NCI-H1105 treated with DMSO at 0.1 percent for 48 hours (cell line): ENCODE data around the gene ANKRD55.
"Not testable (repeated sequence)": the region's sequence is repeated elsewhere in the genome, so short reads cannot be mapped to it uniquely, and the experiment has no call there.

Experiments used
- DNase-seq: peaks from one replicate; lab custom pipeline; 2025; lab: John Stamatoyannopoulos, UW

Gene ANKRD55

GRCh38 chr5:56233230-56233629 lies at the start of gene ANKRD55:
ANKRD55 (minus strand) TSS chr5:56233330; CDS start chr5:56232913, 417 bp downstream.
- peak; percentile 60 for DNase-seq

GRCh38 chr5:56282216-56282615 lies 49.1 kb upstream of the ANKRD55 start:
- DNase-seq = no peak

GRCh38 chr5:56281489-56282165 lies 48.5 kb upstream of the ANKRD55 start:
- DNase-seq = no peak

- no peak for DNase-seq
Observed at GRCh38 chr5:56279979-56280378, 46.8 kb upstream of the ANKRD55 start.

- no peak for DNase-seq
Observed at GRCh38 chr5:56279291-56279690, 46.2 kb upstream of the ANKRD55 start.

- no peak for DNase-seq
Observed at GRCh38 chr5:56278335-56278753, 45.2 kb upstream of the ANKRD55 start.

- no peak for DNase-seq
Observed at GRCh38 chr5:56277573-56277972, 44.4 kb upstream of the ANKRD55 start.

- DNase-seq = no peak
Observed at GRCh38 chr5:56273376-56273955, 40.3 kb upstream of the ANKRD55 start.

GRCh38 chr5:56272765-56273164 lies 39.6 kb upstream of the ANKRD55 start:
- no peak for DNase-seq

GRCh38 chr5:56270568-56271392 lies 37.6 kb upstream of the ANKRD55 start:
- peak; percentile 28 for DNase-seq

- DNase-seq = no peak
Observed at GRCh38 chr5:56270058-56270457, 36.9 kb upstream of the ANKRD55 start.

GRCh38 chr5:56269216-56269927 lies 36.2 kb upstream of the ANKRD55 start:
- DNase-seq = no peak

GRCh38 chr5:56268707-56269106 lies 35.6 kb upstream of the ANKRD55 start:
- DNase-seq = not testable (repeated sequence)

- no peak for DNase-seq
Observed at GRCh38 chr5:56267856-56268255, 34.7 kb upstream of the ANKRD55 start.

- DNase-seq = peak; percentile 40
Observed at GRCh38 chr5:56264417-56265025, 31.4 kb upstream of the ANKRD55 start.

GRCh38 chr5:56262279-56262678 lies 29.1 kb upstream of the ANKRD55 start:
- DNase-seq = no peak

- DNase-seq = no peak
Observed at GRCh38 chr5:56259002-56259511, 25.9 kb upstream of the ANKRD55 start.

- not testable (repeated sequence) for DNase-seq
Observed at GRCh38 chr5:56257763-56258529, 24.8 kb upstream of the ANKRD55 start.

GRCh38 chr5:56257010-56257409 lies 23.9 kb upstream of the ANKRD55 start:
- no peak for DNase-seq

GRCh38 chr5:56255502-56255901 lies 22.4 kb upstream of the ANKRD55 start:
- DNase-seq = no peak

- DNase-seq = no peak
Observed at GRCh38 chr5:56253924-56254323, 20.8 kb upstream of the ANKRD55 start.
